ENCODE measurements around the gene TRDMT1.

TRDMT1 gene, protein sequence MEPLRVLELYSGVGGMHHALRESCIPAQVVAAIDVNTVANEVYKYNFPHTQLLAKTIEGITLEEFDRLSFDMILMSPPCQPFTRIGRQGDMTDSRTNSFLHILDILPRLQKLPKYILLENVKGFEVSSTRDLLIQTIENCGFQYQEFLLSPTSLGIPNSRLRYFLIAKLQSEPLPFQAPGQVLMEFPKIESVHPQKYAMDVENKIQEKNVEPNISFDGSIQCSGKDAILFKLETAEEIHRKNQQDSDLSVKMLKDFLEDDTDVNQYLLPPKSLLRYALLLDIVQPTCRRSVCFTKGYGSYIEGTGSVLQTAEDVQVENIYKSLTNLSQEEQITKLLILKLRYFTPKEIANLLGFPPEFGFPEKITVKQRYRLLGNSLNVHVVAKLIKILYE

DNA sequence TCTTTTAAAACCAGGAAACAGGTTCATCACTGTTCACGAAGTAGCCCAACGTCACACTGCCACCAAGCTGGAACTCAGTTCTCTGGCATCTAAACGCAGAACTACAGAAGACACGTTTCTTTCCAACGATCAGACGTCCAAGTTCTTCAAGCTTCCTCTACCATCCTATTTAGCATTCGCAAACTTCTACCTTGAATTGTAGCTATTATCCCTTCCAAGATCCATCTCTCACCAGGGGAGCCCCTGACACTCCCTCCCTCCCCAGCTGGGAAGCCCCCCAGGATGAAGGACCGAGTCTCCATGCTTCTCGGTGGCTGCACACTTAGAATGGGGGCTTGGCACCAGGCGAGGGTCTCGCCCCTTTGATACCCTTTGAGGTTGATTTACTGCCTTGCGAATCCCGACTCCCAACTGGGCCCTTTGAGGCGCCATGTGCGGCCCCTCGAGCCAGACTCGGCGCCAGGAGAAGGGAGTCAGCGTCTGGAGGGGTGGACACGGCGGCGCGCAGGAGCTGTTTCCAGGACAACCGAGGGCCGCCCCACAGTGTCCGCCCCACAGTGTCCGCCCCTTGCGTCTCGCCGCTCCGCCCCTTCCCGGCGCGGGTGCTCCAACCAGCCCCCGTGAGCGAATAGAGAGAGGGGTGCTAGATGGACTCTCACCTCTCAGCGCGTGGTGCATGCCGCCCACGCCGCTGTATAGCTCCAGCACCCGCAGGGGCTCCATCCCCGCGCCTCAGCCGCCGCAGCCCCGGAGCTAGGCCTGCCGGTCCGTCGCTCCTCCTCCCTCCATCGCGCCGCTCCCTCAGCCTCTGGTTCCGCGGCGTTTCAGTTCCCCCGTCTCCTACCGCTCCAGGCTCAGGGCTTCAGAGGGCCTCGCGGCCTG, at the start of gene TRDMT1:
Gene TRDMT1, minus strand, starts transcription at position 761 of the 882 bp plus-strand sequence. Its CDS starts 38 bp downstream, at position 723.
- DNase-seq: peak; percentile 94

DNA sequence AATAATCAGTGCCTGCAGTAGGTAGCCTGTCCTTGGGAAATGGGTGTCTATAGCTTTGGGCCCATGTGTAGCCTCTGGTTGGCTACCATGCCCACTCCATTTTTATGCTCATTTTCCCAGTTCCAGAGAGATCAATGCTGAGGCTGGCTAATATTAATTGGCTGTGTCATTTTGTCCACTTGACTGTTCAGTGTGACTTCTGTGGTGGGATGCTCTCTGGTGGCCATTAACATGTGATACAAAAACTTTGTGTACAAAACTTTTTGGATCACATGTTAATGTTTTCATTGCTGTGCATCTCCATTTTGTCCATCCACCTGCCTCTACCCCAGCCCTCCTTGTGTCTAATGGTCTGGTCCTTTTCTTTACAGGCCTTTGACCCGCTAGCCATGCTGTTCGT, 49.3 kb upstream of the TRDMT1 start:
- no peak for DNase-seq

DNA sequence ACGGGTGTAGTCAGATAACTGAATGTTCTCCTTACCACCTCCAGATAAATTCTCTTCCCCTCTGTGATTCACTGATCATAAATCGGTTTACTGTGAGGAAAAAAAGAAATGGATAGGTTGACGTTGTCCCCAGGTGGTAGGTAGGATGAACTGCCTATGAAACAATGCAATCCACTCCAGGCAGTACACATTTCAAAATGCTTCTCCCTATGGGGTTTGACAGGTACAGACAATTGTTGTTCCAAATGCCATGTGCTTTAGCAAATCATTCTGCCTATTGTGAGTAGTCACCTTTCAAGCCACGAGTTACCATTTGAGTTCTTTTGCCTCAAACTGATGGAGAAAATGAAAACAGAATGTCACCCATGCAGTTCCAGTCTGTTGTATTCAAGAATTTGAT, 48.3 kb upstream of the TRDMT1 start:
- no peak for DNase-seq

DNA sequence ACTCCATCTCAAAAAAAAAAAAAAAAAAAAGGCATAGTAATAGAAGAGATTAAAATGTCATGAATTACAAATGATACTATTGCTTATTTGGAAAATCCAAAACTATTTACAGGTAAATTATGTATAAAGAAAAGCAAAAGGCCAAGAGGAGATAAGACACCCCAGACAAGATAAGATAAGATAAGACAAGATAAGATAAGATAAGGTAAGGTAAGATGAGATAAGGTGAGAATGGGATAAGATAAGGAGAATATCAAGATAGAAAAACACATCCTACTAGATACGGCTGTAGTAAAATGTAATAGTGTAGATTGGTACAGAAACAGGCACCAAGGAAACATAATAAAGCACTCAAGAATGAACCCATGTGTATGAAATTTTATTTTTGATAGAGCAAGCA, 47.5 kb upstream of the TRDMT1 start:
- no peak for DNase-seq

DNA sequence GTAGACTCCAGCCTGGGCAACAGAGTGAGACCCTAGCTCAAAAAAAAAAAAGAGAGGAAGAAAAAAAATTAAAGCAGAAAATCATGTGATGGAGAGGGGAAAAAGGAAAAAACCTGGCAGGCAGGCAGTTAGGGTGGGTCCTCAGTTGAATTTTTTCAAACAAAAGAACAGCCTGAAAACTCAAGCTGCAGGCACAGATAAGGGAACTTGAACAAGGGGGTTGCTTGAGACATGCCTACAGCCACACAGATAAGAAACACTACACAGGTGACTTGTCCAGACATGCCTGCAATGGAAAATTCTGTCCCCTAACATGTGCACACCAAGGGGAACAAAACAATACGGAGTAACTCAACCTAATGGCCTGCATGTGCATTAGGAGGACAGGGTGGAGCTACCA, 45.7 kb upstream of the TRDMT1 start:
- no peak for DNase-seq

DNA sequence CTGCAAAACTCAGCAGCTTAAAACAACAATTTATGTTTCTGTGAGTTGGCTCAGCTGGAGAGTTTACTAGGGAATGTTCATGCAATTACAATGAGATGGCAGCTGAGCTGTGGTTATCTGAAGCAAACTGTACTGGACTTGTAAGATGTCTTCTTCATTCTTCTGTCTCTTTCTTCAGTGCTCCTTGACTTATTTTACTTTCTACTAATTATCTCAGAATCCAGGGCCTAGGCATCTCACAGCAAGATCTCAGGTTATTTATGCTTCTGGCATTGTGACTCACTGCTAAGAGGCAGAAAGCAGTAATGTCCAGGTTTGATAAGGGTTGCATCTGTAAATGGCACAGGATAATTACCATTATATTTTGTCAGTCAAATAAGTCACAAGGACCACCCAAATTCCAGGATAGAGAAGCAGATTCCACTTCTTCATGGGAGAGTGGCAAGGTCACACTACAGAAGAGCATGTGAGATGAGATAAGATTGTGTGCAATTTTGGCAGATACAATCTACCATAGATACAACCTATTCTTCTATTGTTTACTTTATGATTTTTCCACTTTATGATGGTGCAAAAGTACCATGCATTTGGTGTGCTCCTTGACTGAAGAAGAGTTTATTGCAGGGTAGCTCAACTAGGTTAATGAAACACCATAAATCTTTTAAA, 43.4 kb upstream of the TRDMT1 start:
- no peak for DNase-seq

DNA sequence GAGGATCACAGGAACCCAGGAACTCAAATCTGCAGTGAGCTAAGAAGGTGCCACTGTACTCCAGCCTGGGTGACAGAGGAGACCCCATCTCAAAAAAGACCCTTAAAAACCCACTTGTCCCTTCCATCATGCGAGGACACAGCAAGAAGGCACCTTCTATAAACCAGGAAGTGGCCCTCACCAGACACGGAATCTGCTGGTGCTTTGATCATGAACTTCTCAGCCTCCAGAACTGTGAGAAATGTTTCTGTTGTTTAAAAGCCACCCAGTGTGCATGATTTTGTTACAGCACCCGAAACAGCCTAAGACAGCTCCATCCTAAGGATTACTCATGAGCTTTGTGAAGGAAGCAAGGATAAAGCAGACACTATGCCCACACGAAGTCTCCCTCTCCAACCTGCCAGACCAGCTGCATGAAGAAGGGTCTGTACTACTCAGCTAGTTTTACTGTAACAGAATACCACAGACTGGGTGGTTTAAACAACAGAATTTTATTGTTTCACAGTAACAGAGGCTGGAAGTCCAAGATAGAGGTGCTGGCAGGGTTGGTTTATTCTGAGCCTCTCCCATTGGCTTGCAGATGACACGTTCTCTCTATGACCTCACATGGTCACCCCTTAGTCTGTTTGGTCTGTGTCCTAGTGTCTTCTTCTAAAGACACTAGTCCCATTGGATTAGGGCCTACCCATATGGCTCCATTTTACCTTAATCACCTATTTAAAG, 40.3 kb upstream of the TRDMT1 start:
- no peak for DNase-seq

DNA sequence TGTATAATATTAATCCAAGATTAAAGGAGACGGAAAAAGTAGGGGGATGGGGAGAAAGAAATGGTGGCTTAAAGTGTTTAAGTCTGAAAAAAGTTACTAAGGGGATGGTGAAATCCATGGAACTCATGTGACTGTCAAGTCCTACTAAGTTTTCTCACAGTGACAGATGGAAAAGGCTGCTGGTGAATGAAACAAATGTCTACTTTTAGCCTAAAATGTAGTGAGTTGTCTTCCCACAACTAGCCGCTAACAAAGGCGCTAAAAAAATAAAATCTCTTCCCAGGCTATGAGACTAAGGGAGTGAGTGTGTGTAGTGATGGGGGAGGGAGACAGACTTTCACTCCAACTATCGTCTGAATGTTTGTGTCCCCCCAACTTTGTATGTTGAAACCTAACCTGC, 39.1 kb upstream of the TRDMT1 start:
- DNase-seq: no peak

DNA sequence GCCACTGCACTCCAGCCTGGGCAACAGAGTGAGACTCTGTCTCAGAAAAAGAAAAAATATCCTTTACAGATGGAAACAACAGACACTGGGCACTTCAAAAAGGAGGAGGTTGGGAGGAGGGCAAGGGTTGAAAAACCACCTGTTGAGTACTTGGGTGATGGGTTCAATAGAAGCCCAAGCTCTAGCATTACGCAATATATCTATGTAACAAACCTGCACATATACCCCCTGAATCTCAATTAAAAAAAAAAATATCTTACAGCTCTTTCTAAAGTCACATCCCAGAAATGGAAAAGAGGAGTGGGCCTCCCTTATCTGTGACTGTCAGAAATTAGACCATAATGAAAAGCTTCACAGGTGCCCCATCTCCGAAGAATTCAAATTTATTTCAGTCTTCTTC, 38.6 kb upstream of the TRDMT1 start:
- no peak for DNase-seq

DNA sequence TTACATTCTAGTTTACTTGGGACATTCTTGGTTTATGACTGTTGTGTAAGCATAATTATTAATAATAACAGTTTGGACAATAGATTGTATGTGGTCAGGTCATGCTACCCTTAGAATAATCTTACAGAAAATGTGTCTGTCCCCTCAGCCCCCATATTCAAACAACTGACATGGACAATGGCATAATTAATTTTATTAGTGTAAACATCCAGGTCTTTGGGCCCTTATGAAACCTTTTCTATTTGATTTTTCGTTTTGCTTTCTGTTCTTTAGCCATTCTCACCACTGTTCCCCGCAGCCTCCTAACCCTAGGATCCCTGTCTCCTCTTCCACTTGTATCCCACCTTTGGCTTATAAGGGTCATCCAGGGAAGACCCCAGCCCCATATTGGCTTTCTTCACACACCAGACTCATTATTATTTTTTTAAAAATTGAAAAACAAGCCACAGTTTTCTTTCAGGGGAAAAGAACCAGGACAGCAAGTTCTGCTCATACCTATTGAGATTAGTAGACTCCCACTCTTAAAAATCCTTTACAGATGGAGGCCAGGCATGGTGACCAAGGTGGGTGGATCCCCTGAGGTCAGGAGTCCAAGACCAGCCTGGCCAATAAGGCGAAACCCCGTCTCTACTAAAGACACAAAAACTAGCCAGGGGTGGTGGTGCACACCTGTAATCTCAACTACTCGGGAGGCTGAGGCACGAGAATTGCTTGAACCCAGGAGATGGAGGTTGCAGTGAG, 38.0 kb upstream of the TRDMT1 start:
- DNase-seq: no peak

DNA sequence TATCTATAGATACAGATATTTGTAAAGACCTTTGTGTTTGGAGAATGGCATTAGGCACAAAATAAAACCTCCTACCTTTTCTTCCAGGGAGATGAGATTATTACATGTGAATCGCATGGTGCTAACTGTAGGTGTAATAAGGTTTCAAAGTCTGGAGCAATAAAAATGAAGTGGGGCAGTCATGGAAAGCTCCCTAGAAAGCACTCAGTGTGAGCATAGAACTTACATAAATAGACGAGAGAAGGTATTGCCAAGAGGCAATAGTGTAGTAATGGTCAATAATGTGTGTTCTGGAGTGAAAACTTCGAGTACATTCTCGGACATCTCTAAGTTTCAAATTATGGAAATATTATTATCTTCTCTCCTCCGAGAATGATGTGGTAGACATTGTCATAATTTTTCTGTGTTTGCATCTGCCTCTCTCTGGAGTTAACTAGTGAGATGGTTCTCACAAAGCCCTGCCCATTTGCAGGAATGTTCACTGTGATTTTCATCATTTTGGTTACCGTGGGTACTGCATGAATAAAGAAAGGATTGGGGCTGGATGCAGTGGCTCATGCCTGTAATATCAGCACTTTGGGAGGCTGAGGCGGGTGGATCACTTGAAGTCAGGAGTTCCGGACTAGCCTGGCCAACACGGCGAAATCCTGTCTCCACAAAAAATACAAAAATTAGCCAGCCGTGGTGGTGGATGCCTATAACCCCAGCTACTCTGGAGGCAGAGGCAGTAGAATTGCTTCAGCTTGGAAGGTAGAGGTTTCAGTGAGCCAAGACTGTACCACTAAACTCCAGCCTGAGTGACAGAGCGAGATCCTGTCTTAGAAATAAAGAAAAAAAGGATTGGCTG, 37.2 kb upstream of the TRDMT1 start:
- peak; percentile 70 for DNase-seq

DNA sequence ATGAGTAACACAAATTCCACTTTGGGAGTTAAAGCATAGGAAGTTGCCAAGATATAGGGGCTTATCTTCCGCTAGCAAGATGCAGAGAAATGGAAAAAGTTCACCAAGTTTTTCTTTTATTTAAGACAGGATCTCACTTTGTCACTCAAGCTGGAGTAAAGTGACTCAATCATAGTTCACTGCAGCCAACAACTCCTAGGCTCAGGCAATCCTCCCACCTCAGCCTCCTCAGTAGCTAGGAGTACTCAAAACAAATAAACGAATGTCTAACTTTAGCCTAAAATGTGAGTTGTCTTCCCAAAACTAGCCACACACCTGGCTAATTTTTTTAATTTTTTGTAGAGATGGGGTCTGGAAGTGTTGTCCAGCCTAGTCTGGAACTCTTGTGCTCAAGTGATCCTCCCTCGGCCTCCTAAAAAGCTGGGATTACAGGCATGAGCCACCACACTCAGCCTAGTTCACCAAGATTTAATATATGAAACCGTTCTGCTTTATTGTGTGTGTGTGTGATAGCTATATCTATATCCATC, 36.5 kb upstream of the TRDMT1 start:
- DNase-seq: no peak

DNA sequence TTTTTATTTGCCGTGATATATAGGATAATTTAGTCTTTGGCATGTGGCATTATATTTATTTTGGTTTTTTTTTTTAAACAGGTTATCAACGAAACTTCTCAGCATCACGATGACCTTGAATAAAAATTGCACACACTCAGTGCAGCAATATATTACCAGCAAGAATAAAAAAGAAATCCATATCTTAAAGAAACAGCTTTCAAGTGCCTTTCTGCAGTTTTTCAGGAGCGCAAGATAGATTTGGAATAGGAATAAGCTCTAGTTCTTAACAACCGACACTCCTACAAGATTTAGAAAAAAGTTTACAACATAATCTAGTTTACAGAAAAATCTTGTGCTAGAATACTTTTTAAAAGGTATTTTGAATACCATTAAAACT, 35.7 kb upstream of the TRDMT1 start:
- DNase-seq: no peak

DNA sequence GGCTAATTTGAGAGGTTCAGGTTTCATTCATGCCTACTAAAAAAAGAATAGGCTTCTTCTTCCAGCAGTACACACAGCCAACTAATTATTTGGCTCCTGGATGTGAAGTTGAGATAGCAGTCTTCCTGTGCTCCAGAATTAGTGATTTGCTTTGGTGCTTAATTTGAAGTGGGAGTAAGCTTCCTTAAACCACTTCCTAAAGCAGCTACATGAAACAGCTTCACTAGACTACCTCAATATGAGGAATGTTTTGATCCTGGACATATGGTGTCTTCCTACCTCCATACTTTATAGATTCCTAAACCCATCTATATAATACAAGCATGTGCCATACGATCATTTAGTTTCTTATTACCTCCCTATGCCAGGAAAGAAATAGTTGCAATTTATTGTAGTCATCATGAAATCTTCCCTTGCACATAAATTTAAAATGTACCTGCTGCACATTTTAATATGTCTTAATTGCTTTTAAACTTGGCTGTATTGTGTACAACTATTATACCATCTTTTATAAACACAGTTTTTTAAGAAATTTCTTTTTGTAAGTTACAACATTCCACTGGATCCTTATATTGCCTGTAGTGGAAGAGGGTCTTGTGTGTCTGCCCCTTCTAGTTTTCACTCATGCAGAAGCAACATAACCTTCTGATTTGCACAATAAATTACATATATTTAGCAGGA, 35.1 kb upstream of the TRDMT1 start:
- no peak for DNase-seq

DNA sequence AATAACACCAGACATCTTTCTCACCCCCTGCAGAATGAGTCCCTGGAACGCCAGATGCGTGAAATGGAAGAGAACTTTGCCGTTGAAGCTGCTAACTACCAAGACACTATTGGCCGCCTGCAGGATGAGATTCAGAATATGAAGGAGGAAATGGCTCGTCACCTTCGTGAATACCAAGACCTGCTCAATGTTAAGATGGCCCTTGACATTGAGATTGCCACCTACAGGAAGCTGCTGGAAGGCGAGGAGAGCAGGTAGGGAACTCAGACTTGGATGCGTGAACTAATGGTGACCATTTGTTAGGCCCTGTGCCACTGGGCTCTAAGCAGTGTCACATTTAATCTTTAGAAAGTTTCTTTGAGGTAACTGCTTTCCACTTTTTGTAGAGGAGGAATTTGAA, 33.7 kb upstream of the TRDMT1 start:
- DNase-seq: no peak

DNA sequence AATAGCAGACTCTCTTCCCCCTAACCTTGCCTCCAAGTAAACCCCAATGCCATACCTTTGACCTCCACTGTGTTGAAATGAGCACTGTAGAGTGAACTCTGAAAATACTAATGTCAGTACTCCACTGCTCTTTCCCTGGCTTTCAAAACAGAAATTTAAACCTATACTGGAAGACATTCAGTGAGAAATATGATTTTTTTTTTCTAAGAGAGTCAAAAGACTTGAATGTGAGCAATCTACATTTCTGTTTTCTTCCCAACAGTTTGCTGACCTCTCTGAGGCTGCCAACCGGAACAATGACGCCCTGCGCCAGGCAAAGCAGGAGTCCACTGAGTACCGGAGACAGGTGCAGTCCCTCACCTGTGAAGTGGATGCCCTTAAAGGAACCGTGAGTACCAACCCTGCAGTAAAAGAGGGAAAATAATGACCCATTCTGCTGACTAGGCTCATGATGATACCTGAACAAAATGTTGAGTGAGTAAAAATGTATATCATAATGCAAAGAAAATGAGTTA, 33.0 kb upstream of the TRDMT1 start:
- no peak for DNase-seq

DNA sequence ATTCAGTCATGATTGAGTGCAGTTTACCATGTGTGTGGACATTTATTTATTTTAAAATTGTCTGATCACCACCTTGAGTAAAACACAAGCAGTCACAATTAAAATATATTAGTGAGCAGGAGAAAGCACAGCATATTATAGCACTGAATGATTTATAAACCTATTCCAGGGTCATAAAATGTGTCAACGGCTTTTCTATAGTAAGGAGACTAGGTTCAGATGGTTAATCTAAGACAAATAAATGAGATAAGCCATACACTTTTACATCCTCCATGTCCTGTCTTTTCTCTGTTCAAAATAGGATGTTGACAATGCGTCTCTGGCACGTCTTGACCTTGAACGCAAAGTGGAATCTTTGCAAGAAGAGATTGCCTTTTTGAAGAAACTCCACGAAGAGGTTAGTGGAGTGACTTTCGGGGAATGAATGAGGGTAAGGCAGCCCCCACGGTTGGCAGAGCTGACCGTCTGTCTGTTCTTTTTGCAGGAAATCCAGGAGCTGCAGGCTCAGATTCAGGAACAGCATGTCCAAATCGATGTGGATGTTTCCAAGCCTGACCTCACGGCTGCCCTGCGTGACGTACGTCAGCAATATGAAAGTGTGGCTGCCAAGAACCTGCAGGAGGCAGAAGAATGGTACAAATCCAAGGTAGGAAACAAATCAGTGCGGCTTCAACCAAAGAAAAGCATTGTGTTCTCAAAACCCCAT, 32.0 kb upstream of the TRDMT1 start:
- no peak for DNase-seq

DNA sequence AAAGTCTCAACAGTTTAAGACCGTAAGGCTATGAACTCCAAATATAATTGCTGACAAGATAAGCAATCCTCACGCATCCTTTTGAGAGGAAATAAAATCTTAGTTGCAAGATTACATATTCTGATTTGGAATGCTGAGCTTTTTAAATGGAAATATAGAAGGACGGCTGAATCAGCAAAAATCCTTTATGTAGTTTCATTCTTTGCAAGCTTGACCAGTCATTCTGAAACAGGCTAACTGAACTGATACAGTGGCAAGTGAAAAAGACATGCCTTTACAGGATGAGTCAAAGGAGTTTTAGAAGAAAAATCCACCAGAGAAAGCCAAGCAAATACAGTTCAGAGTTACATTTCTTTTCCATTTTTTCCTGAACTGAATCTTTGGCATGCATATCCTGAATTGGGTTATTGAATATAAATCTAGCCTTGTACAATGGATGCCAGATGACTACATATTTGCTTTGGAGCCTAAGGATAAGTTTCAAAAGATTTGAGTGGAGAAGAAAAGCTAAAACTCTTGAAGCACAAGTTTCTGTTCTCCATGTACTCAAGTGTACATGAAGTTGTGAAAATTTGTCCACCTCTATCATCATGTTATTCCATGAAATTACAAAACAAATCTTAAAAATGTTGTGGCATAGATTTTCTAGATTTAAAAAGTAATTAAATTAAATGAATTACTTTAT, 30.9 kb upstream of the TRDMT1 start:
- no peak for DNase-seq

DNA sequence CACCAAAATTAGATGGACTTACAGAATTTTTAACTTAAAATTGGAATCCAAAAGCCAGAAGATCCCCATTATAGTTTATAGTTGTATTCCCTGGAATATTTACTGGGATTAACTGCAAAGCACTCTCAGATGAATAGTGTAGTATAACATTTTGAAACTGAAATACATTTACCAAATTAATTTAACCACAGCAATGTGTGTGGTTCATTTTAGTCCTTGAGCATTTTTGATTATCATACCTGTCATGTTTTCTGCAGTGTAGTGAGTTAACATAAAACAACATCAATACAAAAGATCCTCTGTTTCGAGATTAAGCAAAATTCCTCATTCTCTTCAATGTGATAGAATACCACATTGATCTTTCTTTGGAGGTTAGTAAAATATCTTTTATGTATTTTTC, 30.3 kb upstream of the TRDMT1 start:
- no peak for DNase-seq

Data from left hindlimb (tissue), 1 donor.